Cerebellar cortex (tissue), 1 donor: ENCODE measurements around the gene XYLT1.

Experiments
- DNase-seq: peaks from one replicate; pipeline ENCODE4 v3.0.0-alpha.2; 2015; ENCODE audit warnings: low spot score

The XYLT1 gene

DNA sequence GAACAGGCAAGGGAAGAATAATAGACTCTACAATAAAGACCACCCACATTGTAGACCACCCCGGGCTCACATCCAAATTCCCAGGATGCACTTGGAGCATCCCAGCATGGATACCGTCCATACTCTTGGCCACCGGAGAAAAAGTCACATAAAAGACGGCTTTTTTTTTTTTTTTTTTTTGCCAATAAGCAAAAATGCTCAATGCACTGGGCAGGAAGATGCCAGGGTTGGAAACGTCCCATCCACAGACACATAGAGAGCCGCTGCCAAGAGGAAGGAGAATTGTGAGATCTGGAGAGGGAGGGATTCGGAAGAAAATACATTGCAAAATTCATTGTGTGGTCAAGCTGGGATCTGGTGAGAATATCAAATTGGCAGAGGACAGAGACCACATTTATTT lies 286.7 kb downstream of the XYLT1 start:
- DNase-seq: no peak

DNA sequence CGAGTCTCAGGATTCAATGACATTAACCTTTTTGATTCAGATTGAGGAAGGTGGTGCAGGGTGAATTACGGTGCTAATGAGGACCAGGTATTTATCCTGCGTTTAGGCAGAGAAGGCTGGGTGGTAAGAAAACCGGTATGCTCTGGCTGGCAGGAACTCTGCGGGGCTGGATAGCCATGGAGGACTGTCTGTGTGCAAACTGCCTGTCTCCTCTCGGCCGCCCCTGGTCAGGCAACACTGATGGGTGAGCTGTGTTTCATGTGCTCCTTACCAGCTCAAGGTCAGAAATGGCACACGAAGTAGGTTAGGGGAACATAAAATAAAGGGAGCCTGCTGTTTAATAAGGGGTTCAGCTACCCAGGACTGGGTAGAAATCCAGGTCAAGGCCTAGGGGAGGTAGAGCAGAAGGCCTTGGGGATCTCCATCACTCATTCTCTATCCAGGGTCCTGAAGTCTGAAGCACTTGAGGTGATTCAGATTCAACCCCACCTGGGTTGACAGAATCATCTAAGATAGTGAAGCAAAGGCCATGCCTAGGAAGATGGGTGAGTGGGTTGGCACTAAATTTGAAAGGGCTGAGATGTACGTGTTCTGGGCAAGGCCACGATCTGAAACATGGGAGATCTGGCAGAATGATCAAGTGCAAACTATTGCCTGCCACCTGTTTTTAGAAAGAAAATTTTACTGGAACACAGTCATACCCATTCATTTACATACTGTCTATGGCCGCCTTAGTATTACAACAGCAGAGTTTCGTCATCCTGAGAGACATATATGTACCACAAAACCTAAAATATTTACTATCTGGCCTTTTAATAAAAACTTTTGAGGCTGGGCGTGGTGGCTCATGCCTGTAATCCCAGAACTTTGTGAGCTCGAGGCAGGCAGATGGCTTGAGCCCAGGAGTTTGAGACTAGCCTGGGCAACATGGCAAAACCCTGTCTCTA lies 292.5 kb downstream of the XYLT1 start:
- no peak for DNase-seq

- DNase-seq: no peak
These were observed 293.4 kb downstream of the XYLT1 start for GRCh38 chr16:17177242-17177958.

DNA sequence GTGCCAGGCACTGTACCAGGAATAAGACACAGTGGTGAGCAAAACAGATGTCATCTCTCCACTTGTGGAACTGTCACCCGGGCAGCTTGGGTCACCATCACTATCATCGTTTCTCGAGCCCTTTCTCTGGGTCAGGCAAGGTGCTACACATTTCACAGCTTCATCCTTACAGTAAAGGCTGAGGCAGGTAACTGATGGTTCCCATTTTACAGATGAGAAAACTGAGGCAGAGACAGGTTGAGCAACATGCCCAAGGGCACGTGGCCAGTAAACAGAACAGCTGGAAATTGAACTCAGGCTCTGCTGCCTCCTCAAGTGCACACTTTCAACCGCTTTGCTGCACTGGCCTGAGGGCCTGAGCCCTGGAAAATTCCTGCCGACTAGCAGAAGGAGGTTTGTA lies 294.6 kb downstream of the XYLT1 start:
- no peak for DNase-seq

DNA sequence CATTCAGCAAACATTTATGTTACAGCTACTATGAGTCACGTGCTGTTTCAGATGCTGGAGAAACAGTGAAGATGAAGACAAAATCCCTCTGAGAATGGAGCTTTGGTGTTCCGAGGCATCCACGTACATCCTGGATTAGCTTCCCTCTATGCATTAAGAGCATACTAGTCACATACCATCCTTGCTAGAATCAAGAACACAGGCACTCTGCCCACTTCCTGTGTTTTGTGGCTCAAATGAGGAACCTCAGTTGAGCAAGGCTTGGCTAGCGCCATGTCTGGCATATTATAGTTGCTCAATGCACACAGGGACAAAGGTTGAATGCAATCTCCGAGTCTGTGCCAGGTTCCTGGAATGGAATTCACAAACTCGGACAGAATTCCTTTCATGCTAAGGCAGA lies 297.5 kb downstream of the XYLT1 start:
- no peak for DNase-seq

DNA sequence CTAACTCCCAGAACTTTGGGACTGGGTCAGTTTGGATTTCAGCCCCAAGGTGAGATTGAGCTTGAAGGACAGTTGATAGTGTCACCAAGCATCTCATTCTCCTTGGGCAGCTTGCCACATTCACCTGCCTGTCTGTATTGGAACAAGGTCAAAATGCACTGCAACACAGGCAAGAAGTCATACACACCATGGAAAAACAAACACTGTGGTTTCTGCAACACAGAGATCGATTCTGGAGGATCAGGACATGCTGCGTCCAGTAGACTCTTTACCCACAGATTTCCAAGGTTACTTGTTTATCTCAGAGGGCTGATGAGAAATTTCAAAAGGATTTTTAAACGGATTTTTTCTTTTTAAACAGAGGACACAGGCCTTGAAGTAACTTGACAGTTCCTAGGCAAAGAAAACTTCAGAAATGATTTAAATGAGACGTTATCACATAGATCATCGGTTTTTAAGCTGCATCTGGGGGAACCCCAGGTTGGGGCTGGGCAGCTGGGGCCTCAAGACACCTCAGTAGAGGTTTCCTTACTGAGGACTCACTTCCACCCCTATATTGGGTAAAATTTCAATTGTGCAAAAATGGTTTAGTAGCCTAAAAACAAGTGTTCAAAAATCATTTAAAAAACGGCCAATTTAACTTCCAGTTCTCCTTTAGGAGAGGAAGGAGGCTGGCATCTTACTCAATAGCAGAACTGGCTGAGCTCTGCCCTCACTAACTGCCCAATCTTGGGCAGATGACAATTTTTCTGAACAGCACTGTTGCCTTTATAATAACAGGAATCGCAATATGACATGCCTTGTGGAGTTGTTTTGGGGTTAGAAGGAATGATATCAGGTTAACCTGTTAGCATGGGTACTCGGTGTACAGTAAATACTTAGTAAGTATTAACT lies 299.3 kb downstream of the XYLT1 start:
- DNase-seq: no peak

- no peak for DNase-seq
These were observed 300.3 kb downstream of the XYLT1 start for GRCh38 chr16:17170435-17170834.

- DNase-seq: no peak
These were observed 302.6 kb downstream of the XYLT1 start for GRCh38 chr16:17168181-17168580.

DNA sequence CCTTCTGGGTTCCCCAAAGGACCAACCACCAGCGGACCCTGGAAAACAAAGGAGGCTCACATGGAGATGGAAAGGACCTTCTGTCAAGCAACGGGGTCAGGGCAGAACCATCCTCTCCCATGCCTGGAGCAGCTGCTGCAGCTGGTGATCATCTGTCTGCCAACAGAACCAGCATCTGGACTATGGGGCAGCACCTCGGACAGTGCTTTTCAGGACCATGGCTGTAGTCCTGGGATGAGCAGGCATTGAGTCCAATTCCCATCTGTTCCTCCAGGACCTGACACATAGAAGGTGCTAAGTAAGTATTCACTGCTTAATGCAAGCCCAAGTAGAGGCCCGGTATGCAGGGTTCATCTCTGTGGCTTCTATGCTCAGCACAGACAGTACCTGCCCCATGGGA lies 304.7 kb downstream of the XYLT1 start:
- no peak for DNase-seq

DNA sequence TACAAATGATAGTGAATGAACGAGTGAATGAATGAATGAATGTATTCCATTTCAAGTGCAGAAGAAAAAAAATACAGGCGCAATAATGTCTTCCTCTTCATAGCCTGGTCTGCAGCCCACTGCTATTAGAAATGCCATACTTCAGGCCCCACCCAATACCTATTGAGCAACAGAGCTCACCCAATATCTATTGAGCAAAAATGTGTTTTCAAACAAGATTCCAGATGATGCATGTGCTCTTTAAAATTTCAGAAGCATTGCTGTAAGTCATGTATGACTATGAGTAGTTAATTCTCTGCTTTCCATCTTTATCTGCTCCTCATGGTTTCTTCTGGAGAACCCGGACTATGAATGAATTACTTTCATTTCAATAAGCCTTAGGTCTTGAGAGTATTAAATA lies 308.2 kb downstream of the XYLT1 start:
- DNase-seq: no peak

GRCh38 chr16:17160920-17161431 lies 309.8 kb downstream of the XYLT1 start:
- DNase-seq: peak; percentile 11

- no peak for DNase-seq
These were observed 310.4 kb downstream of the XYLT1 start for GRCh38 chr16:17160285-17160853.

GRCh38 chr16:17159617-17160016 lies 311.1 kb downstream of the XYLT1 start:
- DNase-seq: no peak

- DNase-seq: no peak
These were observed 314.8 kb downstream of the XYLT1 start for GRCh38 chr16:17155936-17156335.

DNA sequence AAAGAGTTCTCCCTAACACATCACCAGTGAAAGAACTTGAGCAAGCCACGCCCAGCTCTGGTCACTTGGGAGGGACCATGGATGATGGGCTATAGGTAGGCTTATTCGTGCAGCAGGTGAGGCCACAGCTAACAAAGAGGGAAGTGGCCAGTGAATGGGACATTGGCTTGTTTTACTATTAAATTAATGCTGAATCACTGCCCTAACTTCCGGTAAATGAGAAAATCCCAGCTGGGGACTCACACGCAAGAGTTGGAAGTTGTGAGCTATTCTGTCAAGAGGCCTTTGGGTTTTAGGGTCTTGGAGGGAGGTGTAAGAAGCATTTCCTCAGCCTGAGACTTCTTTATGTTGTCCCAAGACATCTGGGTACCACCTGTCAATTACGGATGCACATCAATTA lies 315.3 kb downstream of the XYLT1 start:
- DNase-seq: no peak

GRCh38 chr16:17154981-17155380 lies 315.8 kb downstream of the XYLT1 start:
- no peak for DNase-seq

DNA sequence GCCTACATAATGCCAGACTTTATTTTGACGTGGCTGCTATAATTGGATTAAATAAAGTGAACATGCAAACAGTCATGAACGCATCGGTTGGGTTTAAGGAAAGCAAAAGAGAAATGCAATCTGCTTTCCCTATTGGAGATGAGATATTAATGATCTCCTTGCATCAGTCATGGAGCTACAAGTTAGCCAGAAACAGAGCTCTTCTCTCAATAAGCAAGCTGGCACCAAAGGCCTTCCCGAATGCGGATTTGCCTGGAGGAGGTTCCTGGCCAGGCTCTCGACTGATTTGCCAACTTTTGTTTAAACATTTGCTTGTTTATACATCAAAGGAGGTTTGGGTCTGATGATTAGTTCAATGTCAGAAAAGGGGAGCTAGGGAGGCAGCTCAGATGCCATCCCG lies 318.4 kb downstream of the XYLT1 start:
- no peak for DNase-seq

DNA sequence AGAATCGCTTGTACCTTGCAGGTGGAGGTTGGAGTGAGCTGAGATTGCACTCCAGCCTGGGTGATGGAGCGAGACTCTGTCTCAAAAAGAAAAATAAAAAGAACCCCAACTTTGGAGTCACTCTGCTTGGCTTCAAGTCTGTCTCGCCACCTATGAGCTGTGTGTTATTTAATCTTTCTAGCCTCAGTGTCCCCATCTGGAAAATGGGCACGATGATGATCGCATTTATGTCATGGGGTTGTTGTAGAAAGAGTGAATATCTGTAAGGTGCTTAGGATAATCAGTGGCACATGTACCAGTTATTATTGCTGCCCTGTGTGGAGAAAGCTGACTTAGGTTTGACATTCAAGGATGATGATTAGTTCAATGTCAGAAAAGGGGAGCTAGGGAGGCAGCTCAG lies 319.4 kb downstream of the XYLT1 start:
- DNase-seq: no peak

- no peak for DNase-seq
These were observed 320.8 kb downstream of the XYLT1 start for GRCh38 chr16:17149904-17150483.

- DNase-seq: no peak
These were observed 322.8 kb downstream of the XYLT1 start for GRCh38 chr16:17147942-17148341.

DNA sequence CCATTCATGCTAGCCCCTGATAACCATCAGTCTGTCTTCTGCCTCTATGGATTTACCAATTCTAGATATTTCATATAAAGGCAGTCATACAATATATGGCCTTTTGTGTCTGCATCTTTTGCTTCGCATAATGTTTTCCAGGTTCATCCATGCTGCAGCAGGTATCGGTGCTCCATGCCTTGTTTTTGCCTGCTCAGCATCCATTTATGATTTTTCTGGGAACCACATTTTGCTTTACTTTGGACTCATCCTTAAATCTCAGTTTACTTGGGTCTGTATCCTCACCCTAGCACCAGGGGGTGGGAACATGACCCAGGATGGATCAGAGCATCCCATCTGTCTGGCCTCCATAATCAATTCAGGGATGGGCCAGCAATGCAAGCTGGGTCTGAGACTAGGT lies 325.7 kb downstream of the XYLT1 start:
- DNase-seq: no peak
